ENCODE results near the gene FBXL16.

FBXL16 gene

DNA sequence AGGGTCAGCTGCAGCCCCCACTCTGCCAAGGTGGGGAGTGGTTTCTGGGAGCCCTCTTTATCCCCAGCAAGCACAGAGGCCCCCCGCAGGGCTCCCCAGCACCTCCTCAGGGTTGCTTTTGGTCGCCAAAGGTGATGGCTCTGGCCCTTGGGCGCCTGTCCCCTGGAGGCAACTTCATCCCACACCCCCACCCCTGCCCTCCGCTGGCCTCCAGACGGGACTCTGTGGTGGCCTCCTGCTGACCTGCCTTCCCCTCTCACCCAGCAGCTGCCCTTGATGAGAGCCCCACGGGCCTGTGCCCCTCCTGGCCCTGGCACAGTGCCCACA is 45.5 kb downstream of the FBXL16 start:
- DNase-seq: peak; percentile 53

- DNase-seq: no peak
These were observed 46.0 kb downstream of the FBXL16 start for GRCh38 chr16:659618-660017.

DNA sequence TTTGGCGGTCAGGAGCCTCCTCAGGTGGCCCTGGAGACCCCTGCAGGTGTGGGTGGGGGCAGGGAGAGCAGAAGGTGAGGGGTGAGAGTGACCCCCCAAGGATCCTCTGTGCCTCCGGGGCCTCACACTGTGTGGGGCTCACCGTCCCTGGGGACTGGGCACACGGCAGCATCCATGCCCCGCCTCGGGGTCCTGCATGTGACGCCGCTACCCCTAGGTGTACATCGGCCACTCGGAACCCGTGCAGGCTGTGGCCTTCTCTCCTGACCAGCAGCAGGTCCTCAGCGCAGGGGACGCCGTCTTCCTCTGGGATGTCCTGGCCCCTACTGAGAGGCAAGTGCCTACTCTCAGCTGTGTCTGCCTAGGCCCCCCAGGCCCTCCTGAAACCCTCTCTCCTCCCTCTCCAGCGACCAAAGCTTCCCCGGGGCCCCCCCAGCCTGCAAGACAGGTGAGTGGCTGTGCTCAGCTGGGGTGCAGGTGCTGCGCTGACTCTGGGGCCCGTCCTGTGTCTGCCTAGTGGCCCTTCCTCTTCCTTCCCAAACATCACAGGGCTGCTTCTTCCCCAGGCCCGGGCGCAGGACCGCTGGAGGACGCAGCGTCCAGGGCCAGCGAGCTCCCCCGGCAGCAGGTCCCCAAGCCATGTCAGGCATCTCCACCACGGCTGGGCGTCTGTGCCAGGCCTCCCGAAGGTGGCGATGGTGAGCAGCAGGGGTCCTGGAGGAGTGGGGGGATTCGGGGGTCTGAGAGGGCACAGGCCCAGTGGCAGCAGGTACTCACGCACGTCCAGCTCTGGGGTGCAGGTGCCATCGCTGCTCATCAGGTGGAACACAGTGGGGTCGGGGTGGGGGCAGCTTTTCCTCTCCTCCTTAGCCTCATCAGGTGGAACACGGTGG is 46.7 kb downstream of the FBXL16 start:
- DNase-seq: peak; percentile 52

GRCh38 chr16:657487-657886 is 48.1 kb downstream of the FBXL16 start:
- no peak for DNase-seq

DNA sequence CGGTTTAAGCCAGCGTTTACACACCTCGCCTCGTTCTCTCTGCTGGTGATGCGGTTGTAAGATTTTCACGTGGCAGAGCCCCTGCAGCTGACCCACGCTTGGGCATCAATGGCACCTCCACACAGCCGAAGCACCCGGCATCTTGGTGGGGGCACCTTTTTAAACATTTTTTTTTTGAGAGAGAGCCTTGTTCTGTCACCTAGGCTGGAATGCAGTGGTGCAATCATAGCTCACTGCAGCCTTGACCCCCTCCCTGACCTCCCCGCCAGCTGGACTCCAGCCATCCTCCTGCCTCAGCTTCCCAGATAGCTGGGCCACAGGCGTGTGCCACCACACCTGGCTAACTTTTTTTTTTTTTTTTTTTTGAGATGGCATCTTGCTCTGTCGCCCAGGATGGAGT is 51.6 kb downstream of the FBXL16 start:
- DNase-seq: no peak

DNA sequence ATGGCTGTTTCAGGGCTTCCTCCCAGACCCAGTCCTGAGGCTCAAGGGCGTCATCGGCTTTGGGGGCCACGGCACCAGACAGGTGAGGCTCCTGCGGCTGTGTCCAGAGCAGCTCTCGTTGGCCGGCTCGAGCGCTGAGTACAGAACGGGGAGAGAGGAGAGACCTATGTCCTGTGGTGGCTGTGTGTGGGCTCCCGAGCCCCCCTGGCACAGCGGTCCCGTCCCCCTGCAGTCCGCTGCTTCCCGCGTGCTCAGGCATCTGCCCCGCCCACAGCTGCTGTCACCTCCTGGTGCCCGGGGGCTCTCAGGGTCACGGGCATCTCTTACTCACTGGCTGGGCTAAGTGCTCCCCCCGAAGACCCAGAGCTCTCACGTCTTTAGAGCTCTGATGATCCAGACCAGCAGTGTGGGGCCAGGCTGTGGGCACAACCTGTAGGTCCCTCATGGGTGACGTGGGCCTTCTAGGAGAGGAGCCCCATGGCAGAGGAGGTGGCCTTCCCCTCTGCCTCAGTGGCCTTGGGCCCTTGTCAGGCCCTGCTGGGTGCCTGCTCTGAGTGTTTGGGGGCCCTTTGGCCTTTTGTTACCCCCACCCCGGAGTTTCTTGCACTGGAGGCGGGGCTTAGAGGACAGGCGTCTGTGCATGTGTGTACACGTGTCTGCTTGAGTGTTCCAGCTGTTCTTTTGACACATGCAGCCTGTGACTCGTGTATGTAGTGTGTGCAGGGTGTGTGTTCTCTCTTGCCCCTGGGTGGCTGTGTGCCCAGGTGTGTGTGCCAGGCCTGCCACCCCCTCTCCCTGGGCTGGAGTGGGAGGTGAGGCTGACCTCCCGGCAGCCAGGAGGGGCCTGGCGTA is 52.9 kb downstream of the FBXL16 start:
- no peak for DNase-seq

DNA sequence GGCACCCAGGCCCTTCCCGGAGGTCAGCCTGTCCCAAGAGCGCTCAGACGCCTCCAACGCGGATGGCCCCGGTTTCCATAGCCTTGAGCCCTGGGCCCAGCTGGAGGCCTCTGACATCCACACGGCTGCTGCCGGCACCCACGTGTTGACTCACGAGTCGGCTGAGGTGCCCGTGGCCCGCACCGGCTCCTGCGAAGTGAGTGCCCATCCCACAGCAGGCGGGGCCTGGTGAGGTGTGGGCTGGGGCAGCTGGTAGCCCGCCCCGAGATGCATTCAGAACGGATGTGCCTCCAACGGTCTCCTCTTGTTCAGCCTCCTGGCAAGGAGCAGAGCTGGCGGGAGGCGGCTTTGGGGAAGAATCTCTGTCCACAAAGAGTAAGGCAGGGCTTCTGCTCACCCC is 53.8 kb downstream of the FBXL16 start:
- no peak for DNase-seq

DNA sequence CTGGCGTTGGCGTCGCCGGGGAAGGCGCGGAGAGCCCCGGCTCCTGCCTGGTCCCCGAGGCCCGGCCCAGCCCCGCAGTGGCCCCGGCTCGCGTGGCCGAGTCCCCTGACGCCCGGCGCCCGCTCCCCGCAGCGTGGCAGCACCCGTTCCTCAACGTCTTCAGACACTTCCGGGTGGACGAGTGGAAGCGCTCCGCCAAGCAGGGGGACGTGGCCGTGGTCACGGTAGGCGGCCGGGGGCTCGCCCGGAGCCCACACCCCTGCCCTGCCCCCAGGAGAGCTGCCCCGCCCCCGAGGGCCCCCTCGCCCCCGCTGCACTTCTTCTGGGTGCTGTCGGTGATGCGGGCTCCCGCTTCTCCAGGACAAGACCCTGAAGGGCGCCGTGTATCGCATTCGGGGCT is 56.0 kb downstream of the FBXL16 start:
- DNase-seq: peak; percentile 68

DNA sequence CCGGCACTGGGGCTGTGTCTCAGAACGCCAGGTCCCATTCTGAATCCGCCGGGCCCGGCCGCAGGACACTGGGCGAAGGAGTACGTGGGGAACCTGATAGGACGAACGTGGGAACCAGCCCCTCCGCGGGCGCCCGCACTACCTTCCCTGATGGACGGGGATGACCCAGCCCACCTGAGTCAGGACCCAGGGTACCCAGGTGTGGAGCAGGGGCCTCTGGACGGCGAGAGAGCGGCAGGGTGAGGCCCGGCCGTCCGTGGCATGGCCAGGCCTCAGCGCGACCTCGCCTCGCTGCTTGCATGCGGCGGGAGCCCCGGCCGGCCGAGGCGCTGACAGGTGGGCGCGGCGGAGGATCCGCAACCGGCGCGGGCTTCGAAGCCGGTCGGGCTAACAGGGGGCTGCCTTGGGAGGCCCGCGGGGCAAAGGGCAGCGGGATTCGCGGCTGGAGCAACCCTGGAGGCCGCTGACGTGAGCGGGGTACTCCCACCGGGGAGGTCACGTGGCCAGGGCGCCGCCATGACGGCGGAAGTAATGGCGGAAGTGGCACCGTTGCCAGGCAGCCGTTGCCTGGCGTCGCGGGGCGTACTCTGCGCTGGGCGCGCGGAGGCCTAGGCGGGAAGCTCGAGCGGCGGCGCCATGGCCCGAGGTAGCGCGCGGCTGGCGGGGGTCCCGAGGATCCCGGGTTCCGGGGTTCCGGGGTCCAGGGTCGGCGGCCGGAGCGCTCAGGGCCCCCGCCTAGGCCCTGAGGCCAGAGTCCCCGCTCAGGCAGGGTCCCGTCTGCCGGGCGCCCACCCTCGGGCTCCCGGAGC is 56.6 kb downstream of the FBXL16 start, which contains the start of gene WDR90:
Gene WDR90, plus strand, starts transcription at position 585 of the 809 bp plus-strand sequence. Its CDS starts 52 bp downstream, at position 637.
- peak; percentile 96 for DNase-seq

- peak; percentile 82 for DNase-seq
These were observed 57.4 kb downstream of the FBXL16 start for GRCh38 chr16:648071-648780.

- no peak for DNase-seq
These were observed 58.3 kb downstream of the FBXL16 start for GRCh38 chr16:647173-647902.

DNA sequence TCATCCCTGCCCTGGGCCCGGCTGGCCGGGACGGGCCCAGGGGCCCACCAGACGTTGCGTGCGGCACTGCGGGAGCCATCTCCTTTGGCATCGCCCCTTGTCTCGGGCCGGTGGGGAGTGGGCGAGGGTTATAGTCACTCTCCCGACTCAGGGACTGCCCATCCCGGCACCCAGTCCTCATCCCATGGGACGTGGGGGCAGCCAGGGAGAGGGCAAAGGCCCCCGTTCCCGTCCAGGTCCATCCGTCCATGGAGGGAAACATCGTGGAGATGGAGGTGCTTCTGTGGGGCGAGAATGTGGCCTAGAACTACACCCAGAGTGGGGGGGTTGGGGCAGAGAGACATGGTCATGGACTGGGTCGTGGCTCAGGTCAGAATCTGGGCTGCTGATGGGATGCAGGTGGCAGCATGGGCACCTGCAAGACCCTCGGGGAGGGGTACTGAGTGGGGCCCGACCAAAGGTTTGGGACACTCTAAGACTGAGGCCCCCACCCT is 58.9 kb downstream of the FBXL16 start:
- DNase-seq: peak; percentile 53

DNA sequence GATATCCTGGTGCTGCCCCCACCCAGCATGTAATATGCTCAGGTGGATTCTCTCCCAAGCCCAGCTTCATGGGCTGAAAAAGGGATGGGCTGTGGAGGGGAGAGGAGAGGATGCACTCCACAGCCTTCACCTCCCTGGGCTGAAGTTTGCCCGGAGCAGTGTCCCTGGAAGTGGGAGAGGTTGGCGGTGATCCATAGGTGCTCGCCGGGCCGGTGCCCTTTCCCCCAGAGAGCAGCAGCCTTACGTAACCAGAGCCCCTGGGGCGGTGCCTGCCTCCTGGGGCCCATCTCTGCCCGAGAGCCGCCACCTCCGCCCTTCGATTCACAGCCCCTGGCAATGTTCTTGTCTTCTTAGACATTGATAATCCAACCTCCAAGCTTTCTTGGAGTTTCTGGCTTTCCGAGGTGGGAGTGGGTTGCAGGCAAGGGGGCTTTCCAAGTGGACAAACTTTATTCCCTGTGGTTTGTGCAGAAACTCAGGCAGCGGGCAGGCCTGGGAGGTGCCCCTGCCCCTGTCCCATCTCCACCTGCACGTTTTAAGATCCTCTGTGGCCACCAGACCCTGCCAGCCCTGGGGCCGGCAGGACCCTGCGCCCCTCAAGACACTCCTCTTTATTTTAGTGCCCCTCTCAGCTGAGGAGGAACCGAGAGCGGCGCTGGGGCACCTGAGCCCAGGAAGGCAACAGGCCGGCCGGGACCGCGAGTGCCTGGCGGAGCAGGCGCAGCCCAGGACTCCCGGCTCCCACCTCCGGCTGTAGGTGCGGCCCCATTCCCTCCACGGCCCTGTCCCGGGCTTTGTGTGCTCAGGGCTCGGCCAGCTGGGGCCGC is 59.5 kb downstream of the FBXL16 start:
- DNase-seq: no peak

DNA sequence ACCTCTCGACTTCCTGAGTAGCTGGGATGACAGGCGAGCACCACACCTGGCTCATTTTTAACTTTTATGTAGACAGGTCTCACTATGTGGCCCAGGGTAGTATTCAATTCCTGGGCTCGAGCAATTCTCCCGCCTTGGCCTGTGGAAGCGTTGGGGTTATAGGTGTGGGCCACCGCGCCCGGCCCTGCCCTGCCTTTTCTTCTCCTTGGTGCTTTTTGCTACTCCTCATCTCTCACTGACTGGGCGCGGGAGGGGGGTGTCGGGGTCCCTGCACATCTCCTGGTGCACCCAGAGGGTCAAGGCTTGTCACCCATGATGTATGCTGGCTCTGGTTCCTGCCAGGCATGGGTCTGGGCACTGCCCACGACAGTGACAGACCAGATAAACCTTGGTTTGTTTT is 61.0 kb downstream of the FBXL16 start:
- no peak for DNase-seq

DNA sequence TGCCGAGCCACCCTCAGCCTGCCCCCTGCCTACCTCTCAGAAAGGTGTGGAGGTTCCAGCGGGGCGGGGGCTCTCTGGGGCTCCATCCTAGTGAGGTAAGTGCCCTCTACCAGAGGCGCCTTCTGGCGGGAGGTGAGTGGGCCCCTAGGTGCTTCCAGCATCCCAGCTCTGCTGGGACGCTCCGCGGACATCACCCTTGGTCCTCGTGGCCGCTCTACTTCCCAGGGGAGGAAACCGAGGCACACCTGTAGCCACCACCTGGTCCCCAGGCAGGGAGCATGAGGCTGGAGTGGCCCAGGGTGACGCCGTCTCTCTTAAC is 62.6 kb downstream of the FBXL16 start:
- no peak for DNase-seq
